SK-N-SH (cell line): ENCODE data around the gene LNP1. TPM values are rescaled to one million over a fixed set of nuclear protein-coding genes. Genes with fewer than 3 reads are reported as not detected.

Source experiments
- CTCF ChIA-PET: fragments of 300-600, 350-600 bp; formaldehyde crosslinking; extraction: SDS; loops from one replicate; lab custom pipeline; 2021; lab: Yijun Ruan, JAX
- POLR2A ChIA-PET: fragments of 350-600 bp; sonication (Branson Sonifier 250); formaldehyde crosslinking; extraction: SDS; loops from one replicate; lab custom pipeline; 2020; ENCODE audit warnings: antibody characterized with exemption, inconsistent platforms; lab: Yijun Ruan, JAX
- DNase-seq: peaks from one replicate; pipeline ENCODE4 v3.0.0; 2012
- H2AFZ ChIP-seq: fragments of 200-600 bp; sonication (generic); 2 replicates; pipeline ENCODE4 v1.8.1; 2016; ENCODE audit warnings: antibody characterized with exemption, mild to moderate bottlenecking, low read depth
- H3F3A ChIP-seq: fragments of 200-600 bp; sonication (generic); replicated peaks from 2 replicates; pipeline ENCODE3; 2016; ENCODE audit warnings: antibody characterized with exemption, mild to moderate bottlenecking; ENCODE audit not compliant: insufficient read depth
- H3K27ac ChIP-seq, 2 experiments: fragments of 200-500 bp in 1 of 2; fragments of 200-600 bp in 1 of 2; sonication (Bioruptor generic) in 1 of 2; sonication (generic), shearing (Covaris generic) in 1 of 2; 2 replicates each; pipeline versions ENCODE4 v1.5.1 to v1.6.1; 2014 to 2016; ENCODE audit warnings: low read depth in 2 of 2, inconsistent platforms in 1 of 2, low read length in 1 of 2, mild to moderate bottlenecking in 1 of 2, mixed read lengths in 1 of 2
- H3K27me3 ChIP-seq: fragments of 200-600 bp; sonication (generic), shearing (Covaris generic); 2 replicates; pipeline ENCODE4 v1.6.1; 2016; ENCODE audit warnings: mixed run types; ENCODE audit not compliant: insufficient read depth
- H3K36me3 ChIP-seq, 2 experiments: fragments of 200-500 bp in 1 of 2; fragments of 200-600 bp in 1 of 2; sonication (Bioruptor generic) in 1 of 2; sonication (generic) in 1 of 2; replicated peaks in 1 of 2; 2 replicates each; pipeline versions ENCODE3 to v1.5.1; 2014 to 2016; ENCODE audit warnings: low read length in 1 of 2, mild to moderate bottlenecking in 1 of 2; ENCODE audit not compliant: insufficient read depth in 2 of 2, control insufficient read depth in 1 of 2
- H3K4me1 ChIP-seq, 2 experiments: fragments of 200-500 bp in 1 of 2; fragments of 200-600 bp in 1 of 2; sonication (Bioruptor generic) in 1 of 2; sonication (generic), shearing (Covaris generic) in 1 of 2; 2 replicates each; pipeline versions ENCODE4 v1.5.1 to v1.6.1; 2014 to 2016; ENCODE audit warnings: low read depth in 1 of 2, low read length in 1 of 2, mixed run types in 1 of 2; ENCODE audit not compliant: insufficient read depth in 2 of 2, control insufficient read depth in 1 of 2
- H3K4me2 ChIP-seq: fragments of 200-600 bp; sonication (generic), shearing (Covaris generic); 2 replicates; pipeline ENCODE4 v1.6.1; 2017; ENCODE audit warnings: mixed run types
- H3K4me3 ChIP-seq, 2 experiments: fragments of 200-500 bp in 1 of 2; fragments of 200-600 bp in 1 of 2; sonication (Bioruptor generic) in 1 of 2; sonication (generic), shearing (Covaris generic) in 1 of 2; 2 replicates each; pipeline versions ENCODE4 v1.5.1 to v1.8.1; 2014 to 2016; ENCODE audit warnings: low read depth in 2 of 2, inconsistent platforms in 1 of 2, low read length in 1 of 2, mild to moderate bottlenecking in 1 of 2, mixed read lengths in 1 of 2, moderate library complexity in 1 of 2
- H3K79me2 ChIP-seq: fragments of 200-600 bp; sonication (generic); 2 replicates; pipeline ENCODE4 v1.8.1; 2017; ENCODE audit warnings: mild to moderate bottlenecking; ENCODE audit not compliant: insufficient read depth
- H3K9ac ChIP-seq: fragments of 200-600 bp; sonication (generic); 2 replicates; pipeline ENCODE4 v1.6.1; 2017; ENCODE audit warnings: mixed run types
- H3K9me2 ChIP-seq: fragments of 200-600 bp; sonication (generic); 2 replicates; pipeline ENCODE4 v1.6.1; 2017; ENCODE audit warnings: mixed run types
- H3K9me3 ChIP-seq: fragments of 200-600 bp; sonication (generic); 2 replicates; pipeline ENCODE4 v1.6.1; 2017; ENCODE audit warnings: mixed run types, mild to moderate bottlenecking, moderate library complexity
- H4K20me1 ChIP-seq: fragments of 200-600 bp; sonication (generic); 2 replicates; pipeline ENCODE4 v1.6.1; 2017; ENCODE audit warnings: mild to moderate bottlenecking, mixed run types; ENCODE audit not compliant: insufficient read depth
- CHD2 ChIP-seq: fragments of 150-350 bp; IDR thresholded peaks from 2 replicates; pipeline ENCODE4 v1.6.1; 2018; ENCODE audit warnings: low read length; ENCODE audit not compliant: partially characterized antibody
- CTCF ChIP-seq: fragments of 200-600 bp; sonication (generic); IDR thresholded peaks from 2 replicates; pipeline ENCODE4 v1.6.1; 2017; ENCODE audit warnings: antibody characterized with exemption, mild to moderate bottlenecking, moderate library complexity
- EP300 ChIP-seq, 2 experiments: IDR thresholded peaks; 2 replicates each; pipeline versions ENCODE4 v1.4.0 to v1.6.1; 2012; ENCODE audit warnings: borderline replicate concordance in 1 of 2, low read depth in 1 of 2, low read length in 1 of 2
- FOSL2 ChIP-seq: IDR thresholded peaks from 2 replicates; pipeline ENCODE4 v1.4.0; 2012; ENCODE audit warnings: low read depth, mild to moderate bottlenecking, moderate library complexity, borderline replicate concordance
- FOXJ3 ChIP-seq: sonication (generic); formaldehyde crosslinking; IDR thresholded peaks from 2 replicates; pipeline ENCODE4 v1.5.1; 2020; ENCODE audit warnings: mild to moderate bottlenecking, missing genetic modification reagents
- GABPA ChIP-seq: IDR thresholded peaks from 2 replicates; pipeline ENCODE4 v1.4.0; 2012; ENCODE audit warnings: low read depth, mild to moderate bottlenecking
- IRF3 ChIP-seq: fragments of 150-350 bp; IDR thresholded peaks from 2 replicates; pipeline ENCODE4 v1.6.1; 2016; ENCODE audit warnings: mild to moderate bottlenecking, low read depth, low read length
- JUND ChIP-seq: IDR thresholded peaks from 2 replicates; pipeline ENCODE4 v1.4.0; 2012
- MXI1 ChIP-seq: IDR thresholded peaks from 2 replicates; pipeline ENCODE4 v1.6.1; 2012; ENCODE audit warnings: mild to moderate bottlenecking, low read depth, low read length, improper control_type of control experiment
- NRF1 ChIP-seq: IDR thresholded peaks from 2 replicates; pipeline ENCODE4 v1.6.1; 2012; ENCODE audit warnings: low read depth, mild to moderate bottlenecking, low read length
- POLR2AphosphoS5 ChIP-seq: IDR thresholded peaks from 2 replicates; pipeline ENCODE4 v1.6.1; 2012; ENCODE audit warnings: low read depth, low read length
- RFX5 ChIP-seq: IDR thresholded peaks from 2 replicates; pipeline ENCODE4 v1.6.1; 2012; ENCODE audit warnings: mild to moderate bottlenecking, improper control_type of control experiment, low read length
- RXRA ChIP-seq: IDR thresholded peaks from 2 replicates; pipeline ENCODE4 v1.4.0; 2012; ENCODE audit warnings: low read depth, mild to moderate bottlenecking, borderline replicate concordance
- SIN3A ChIP-seq: IDR thresholded peaks from 2 replicates; pipeline ENCODE4 v1.6.1; 2012; ENCODE audit warnings: low read depth, mild to moderate bottlenecking, low read length, moderate library complexity, borderline replicate concordance
- SMC3 ChIP-seq: IDR thresholded peaks from 2 replicates; pipeline ENCODE4 v1.6.1; 2012; ENCODE audit warnings: low read depth, low read length, improper control_type of control experiment
- TAF1 ChIP-seq: IDR thresholded peaks from 2 replicates; pipeline ENCODE4 v1.6.1; 2012; ENCODE audit warnings: low read depth, mild to moderate bottlenecking, low read length, moderate library complexity, borderline replicate concordance
- TCF12 ChIP-seq: IDR thresholded peaks from 2 replicates; pipeline ENCODE4 v1.4.0; 2012
- TEAD4 ChIP-seq: IDR thresholded peaks from 2 replicates; pipeline ENCODE4 v1.4.0; 2012; ENCODE audit warnings: mild to moderate bottlenecking, borderline replicate concordance; ENCODE audit not compliant: insufficient read depth
- USF2 ChIP-seq: fragments of 150-350 bp; IDR thresholded peaks from 2 replicates; pipeline ENCODE4 v1.6.1; 2017; ENCODE audit warnings: antibody characterized with exemption, low read length, low read depth, borderline replicate concordance
- WGBS: methylation state at CpG from one replicate; pipeline ENCODE4 v1.1.6; 2017; ENCODE audit warnings: low lambda C conversion rate; 5-methylcytosine and 5-hydroxymethylcytosine counted together
- polyA plus RNA-seq, 3 experiments: library from polyadenylated mRNA; depleted of rRNA; stranded (reverse); fragments of >200 nt; gene quantifications; 2 replicates each; pipeline ENCODE4 v1.2.3, GENCODE V29; 2012

The LNP1 gene
- polyA plus RNA-seq, 1 of the 3 experiments (the other 2 are of a cell fraction) = 2.3 TPM

GRCh38 chr3:100407977-100408532, 6.7 kb downstream of the LNP1 start (continued):
- TF ChIP-seq MXI1 (no peak), USF2 (no peak), IRF3 (no peak), RXRA (no peak), EP300 (IDR thresholded peaks at IDR 0.05; ENCODE audit: borderline replicate concordance in 1 of 2, low read depth in 1 of 2, low read length in 1 of 2) (no peak)

- no peaks in the 10 kb centered on the region for H3K27me3 ChIP-seq
- no peak overlapping the region for H2AFZ ChIP-seq
- no peaks in the 10 kb centered on the region for H4K20me1 ChIP-seq
- no peak overlapping the region for H3K4me3 ChIP-seq
- peaks cover 21% of the 10 kb centered on the region for H3K79me2 ChIP-seq
- H3K27ac ChIP-seq = no peak overlapping the region
- no peak for DNase-seq
- 97% methylated on average over 2 of the region's 2 CpGs for WGBS
- peaks cover 6% of the 10 kb centered on the region for H3K9me3 ChIP-seq
- no peak overlapping the region for H3K4me2 ChIP-seq
- POLR2A ChIA-PET = no interaction called here
- H3K9me2 ChIP-seq = no peaks in the 10 kb centered on the region
- peaks cover 4 to 19% of the 10 kb centered on the region in 2 experiments for H3K36me3 ChIP-seq
- no peak overlapping the region for H3K9ac ChIP-seq
- CTCF ChIA-PET = no interaction called here
- H3K4me1 ChIP-seq = no peaks in the 10 kb centered on the region
- TF ChIP-seq IRF3 = no peak
- TF ChIP-seq TEAD4 = no peak
- no peak for TF ChIP-seq NRF1
- TF ChIP-seq SIN3A = no peak
- TF ChIP-seq EP300 (IDR thresholded peaks at IDR 0.05; ENCODE audit: borderline replicate concordance in 1 of 2, low read depth in 1 of 2, low read length in 1 of 2) = no peak
- no peak for TF ChIP-seq GABPA
- TF ChIP-seq RFX5 = no peak
- no peak for TF ChIP-seq FOSL2
- no peak for TF ChIP-seq FOXJ3 (CRISPR knock-in tag)
- no peak for TF ChIP-seq SMC3
- TF ChIP-seq CHD2 = no peak
- no peak for TF ChIP-seq RXRA
- TF ChIP-seq POLR2AphosphoS5 = no peak
- no peak for TF ChIP-seq CTCF
- TF ChIP-seq TAF1 = no peak
- no peak for TF ChIP-seq JUND
- no peak for TF ChIP-seq TCF12
- H3F3A ChIP-seq = no peaks in the 10 kb centered on the region
These were observed 10.0 kb downstream of the LNP1 start for GRCh38 chr3:100411091-100411982.
